HG03064 (cell line): ENCODE results near the gene ARL16.
"Not testable (repeated sequence)": the region's sequence is repeated elsewhere in the genome, so short reads cannot be mapped to it uniquely, and the experiment has no call there.

ENCODE experiments used
- ATAC-seq: cut with Tn5 transposase; IDR thresholded peaks from one replicate; pipeline ENCODE4 v1.9.1; 2021; ENCODE audit warnings: low read depth; ENCODE audit not compliant: unreplicated experiment

The ARL16 gene

GRCh38 chr17:81696218-81696941 lies 12.8 kb upstream of the ARL16 start:
- ATAC-seq, result no peak

DNA sequence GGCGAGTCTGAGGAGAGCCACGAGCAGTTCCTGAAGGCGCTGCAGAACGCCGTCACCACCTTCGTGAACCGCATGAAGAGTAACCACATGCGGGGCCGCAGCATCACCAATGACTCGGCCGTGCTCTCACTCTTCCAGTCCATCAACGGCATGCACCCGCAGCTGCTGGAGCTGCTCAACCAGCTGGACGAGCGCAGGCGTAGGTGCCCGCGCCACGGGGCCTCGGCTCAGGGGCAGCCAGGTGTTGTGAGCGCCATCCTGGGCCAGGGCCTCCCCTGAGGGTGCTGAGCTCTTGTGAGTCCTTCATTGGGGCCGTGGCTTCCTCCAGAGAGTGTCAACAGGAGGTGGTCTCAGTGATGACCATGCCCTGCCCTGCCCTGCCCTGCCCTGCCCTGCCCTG lies 12.2 kb upstream of the ARL16 start:
- ATAC-seq, result no peak

- ATAC-seq, result no peak
These were observed 11.6 kb upstream of the ARL16 start for GRCh38 chr17:81695211-81695610.

GRCh38 chr17:81694810-81695209 lies 11.2 kb upstream of the ARL16 start:
- ATAC-seq, result no peak

DNA sequence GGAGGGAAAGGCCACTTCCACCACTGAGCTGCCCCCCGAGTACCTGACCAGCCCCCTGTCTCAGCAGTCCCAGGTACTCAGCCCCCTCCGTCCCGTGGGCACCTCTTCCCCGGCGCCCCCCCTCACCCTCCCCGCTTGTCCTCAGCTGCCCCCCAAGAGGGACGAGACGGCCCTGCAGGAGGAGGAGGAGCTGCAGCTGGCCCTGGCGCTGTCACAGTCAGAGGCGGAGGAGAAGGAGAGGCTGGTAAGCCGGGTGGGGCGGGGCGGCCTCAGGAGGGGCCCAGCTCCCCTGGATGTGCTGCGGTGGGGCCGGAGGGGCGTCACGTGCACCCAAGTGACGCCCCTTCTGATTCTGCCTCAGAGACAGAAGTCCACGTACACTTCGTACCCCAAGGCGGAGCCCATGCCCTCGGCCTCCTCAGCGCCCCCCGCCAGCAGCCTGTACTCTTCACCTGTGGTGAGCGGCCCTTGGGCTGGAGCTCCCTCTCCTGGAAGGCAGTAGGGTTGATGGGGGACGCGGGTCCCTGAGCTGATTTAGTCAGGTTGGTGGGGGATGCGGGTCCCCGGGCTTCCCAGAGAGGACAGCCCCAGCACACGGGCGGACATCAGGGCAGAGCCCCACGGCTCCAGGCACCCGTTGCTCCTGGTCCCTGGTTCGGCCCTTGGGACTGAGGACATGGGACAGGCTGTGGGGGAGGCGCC lies 10.1 kb upstream of the ARL16 start:
- ATAC-seq, result no peak

- no peak for ATAC-seq
These were observed 8.0 kb upstream of the ARL16 start for GRCh38 chr17:81691608-81692007.

DNA sequence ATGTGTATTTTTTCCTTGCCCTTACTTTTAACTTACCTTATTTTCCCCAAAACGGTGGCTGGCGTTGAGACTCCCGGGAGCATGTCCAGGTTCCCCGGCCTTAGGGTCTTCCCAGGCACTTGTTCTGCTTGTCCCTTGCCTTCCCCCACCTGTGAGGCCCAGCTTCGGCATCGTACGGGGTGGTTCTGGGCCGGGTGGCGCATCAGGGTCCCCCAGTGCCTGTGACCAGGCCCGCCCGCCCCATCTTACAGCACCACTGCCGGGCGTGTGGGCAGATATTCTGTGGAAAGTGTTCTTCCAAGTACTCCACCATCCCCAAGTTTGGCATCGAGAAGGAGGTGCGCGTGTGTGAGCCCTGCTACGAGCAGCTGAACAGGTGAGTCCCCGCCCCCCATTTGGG lies 7.6 kb upstream of the ARL16 start:
- ATAC-seq, result no peak

- no peak for ATAC-seq
These were observed 7.0 kb upstream of the ARL16 start for GRCh38 chr17:81690549-81690948.

DNA sequence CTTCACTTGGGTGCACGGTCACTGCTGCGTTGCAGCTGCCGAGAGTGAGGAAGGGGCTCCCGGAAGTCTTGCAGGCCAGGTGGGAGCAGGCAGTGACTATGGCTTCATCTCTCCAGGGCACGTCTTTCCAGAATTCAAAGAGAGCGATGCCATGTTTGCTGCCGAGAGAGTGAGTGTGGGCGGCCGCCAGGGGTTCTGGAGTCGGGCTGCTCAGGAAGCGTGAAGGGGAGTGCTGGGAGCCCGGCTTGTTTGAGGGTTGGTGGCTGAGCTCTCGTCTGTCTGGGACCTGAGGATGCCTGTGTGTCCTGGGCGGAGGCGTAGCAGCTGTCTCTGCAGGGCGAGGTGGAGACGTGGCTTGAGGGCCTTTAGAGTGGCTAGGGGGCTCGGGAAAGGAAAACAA lies 6.5 kb upstream of the ARL16 start:
- ATAC-seq, result no peak

- no peak for ATAC-seq
These were observed 5.0 kb upstream of the ARL16 start for GRCh38 chr17:81688616-81689015.

DNA sequence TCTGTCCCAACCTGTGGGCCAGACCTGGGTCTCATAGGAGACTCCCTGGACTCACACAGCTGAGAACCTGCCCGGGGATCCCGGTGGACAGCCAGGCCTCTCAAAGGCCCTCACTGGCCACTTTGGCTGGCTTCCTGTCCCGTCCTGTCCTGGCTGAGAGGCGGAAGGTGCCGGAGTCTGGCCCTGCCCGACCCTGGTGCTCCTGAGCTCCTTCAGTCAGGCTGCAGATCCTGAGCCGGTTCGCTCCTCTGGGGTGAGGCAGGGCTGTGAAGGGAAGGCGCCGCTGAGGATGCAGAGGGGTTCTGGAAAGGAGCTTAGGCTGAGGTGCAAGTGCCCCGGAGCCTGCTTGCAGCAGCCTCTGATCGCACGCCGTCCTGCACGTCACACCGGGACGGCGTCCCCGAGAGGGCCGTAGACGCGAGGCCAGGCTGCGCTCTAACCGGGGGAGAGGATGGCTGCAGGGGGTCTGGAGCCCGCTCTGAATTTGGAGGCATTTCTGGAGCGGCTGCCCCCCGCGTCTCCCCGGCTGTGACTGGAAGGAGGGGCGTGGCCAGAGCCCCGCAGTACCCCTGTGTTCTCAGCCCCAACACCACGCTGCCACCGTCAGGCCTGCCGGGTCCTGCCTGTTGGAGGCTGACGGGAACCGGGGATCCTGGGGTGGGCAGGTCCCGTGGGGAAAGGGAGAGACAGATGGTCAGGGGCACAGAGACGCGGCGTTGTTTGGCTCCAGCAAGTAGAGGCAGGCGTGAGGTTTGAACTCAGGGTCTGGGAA lies 4.4 kb upstream of the ARL16 start:
- no peak for ATAC-seq

DNA sequence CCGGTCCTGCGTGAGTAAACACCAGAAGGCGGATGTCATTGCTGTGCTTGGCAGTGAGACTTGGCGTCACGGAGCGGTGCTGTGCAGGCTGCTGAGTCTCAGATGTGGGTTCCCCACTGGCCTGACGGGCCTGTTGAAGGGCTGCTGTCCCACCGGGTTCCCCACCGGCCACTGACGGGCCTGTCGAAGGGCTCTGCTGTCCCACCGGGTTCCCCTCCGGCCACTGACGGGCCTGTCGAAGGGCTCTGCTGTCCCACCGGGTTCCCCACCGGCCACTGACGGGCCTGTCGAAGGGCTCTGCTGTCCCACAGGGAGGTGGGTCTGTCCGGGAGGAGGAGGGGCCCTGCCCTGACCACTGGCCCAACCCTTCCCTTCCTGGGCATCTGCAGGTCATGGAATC lies 3.0 kb upstream of the ARL16 start:
- ATAC-seq, result no peak

DNA sequence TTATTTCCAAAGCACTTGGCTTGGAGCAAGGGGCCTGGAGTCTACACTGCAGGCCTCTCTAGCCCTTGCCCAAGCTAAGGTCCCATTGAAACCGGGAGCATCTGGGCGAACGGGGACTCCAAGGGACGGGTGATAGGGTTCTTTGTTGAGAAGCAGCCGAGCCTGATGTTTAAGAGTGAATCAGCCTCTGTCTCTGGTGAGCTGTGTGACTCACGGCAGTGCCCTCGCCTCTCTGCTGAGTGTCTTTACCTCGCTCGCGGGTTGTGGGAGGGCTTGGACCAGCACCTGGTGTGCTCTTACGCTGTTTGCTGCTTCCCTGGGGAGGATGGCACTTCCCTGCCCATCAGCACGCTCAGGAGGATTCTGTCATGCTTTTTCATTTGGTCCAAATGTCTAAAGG lies 1.5 kb upstream of the ARL16 start:
- ATAC-seq, result no peak

GRCh38 chr17:81684442-81684911 lies 880 bp upstream of the ARL16 start:
- no peak for ATAC-seq

- peak; percentile 7 for ATAC-seq
These were observed 401 bp downstream of the ARL16 start for GRCh38 chr17:81683208-81683583.

DNA sequence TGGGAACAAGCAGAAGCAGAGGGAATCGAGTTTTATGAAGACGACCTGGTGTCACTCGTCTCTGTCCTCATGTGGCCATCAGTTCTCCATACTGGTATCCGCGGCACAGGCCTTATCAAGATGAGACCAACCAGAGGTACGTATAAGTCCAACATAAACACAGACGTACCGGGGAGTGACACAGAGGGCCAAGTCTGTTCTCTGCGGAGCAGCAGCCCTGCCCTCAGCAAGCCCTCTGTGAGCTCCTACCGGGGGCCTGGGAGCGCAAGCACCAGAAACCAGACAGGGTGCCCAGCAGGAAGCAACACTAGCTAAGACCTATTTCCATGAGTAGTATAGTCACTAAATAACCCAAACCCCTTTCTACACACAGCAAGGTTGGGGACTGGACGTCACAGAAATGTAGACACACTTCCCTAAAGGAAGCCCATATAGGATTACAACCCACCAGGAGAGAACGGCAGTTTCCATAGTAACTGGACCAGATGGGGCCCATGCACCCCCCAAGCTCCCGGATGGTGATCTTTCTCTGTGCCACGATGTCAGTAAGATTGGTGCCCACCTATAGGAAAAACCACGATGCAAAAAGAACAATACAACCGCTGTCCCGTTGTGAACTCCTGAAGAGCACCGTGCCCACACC lies 911 bp downstream of the ARL16 start:
- ATAC-seq, result no peak

GRCh38 chr17:81681672-81682071 lies 1.9 kb downstream of the ARL16 start:
- ATAC-seq, result no peak

GRCh38 chr17:81680150-81680549 lies 3.4 kb downstream of the ARL16 start:
- no peak for ATAC-seq

DNA sequence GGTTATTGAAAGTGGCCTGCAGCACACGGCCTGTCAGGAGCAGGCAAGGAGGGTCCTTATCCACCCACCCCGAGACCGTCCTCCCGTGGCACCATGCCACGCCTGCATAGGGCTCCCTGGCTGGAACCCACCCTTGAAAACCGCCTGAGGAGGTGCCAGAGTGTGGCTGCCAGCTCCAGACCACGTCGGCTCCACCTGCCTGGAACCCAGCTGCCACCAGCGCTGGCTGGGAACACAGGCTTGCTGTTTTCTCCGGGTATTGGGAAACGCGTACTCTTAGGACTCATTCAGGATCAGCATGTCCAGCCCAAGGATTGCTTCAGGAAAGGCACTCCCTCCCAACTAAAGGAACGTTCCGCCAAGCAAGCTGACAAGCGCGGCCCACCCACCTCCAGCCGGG lies 6.7 kb downstream of the ARL16 start:
- no peak for ATAC-seq

DNA sequence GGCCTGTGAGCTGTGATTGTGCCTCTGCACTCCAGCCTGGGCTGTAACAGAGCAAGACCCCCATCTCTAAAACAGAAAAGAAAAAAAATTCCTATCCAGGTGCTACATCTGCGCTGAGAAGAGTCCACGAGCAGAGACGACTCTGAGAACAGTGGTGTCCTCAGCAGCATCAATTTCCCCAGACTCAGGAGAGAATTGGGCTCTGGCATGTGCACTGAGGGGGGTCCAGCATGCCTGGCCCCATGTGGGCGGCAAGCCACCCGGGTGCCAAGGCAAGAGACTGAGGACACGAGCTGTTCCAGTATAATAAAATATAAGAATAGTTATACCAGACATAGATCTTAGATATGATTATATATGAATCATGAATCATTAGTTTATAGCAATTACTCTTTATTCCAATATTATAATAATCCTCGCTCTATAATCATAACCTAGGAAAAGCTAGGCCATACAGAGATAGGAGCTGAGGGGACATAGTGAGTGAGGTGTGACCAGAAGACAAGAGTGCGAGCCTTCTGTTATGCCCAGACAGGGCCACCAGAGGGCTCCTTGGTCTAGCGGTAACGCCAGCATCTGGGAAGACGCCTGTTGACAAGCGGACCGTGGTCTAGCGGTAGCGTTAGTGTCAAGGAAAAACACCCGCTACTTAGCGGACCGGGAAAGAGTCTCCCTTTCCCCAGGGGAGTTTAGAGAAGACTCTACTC lies 7.9 kb downstream of the ARL16 start:
- ATAC-seq, result not testable (repeated sequence)
